Type B pancreatic cell (in vitro differentiated cells): ENCODE data around the gene HRH1. TPM values are rescaled to one million over a fixed set of nuclear protein-coding genes. Genes with fewer than 3 reads are reported as not detected.
"Not testable (repeated sequence)": the region's sequence is repeated elsewhere in the genome, so short reads cannot be mapped to it uniquely, and the experiment has no call there.

Experiments
- DNase-seq: peaks from one replicate; pipeline ENCODE4 v3.0.0; 2021; ENCODE audit warnings: mixed read lengths; ENCODE audit not compliant: unreplicated experiment; ENCODE audit errors: extremely low spot score
- H3K27ac Mint-ChIP-seq: 2 replicates; pipeline ENCODE4 v1.8.0; 2021; ENCODE audit warnings: mild to moderate bottlenecking, mixed read lengths
- H3K27me3 Mint-ChIP-seq: 2 replicates; pipeline ENCODE4 v1.8.0; 2021; ENCODE audit warnings: mixed read lengths
- H3K36me3 Mint-ChIP-seq: 2 replicates; pipeline ENCODE4 v1.8.0; 2021; ENCODE audit warnings: mixed read lengths
- H3K4me1 Mint-ChIP-seq: one replicate; pipeline ENCODE4 v1.8.0; 2021; ENCODE audit warnings: mixed read lengths; ENCODE audit not compliant: unreplicated experiment
- H3K4me3 Mint-ChIP-seq: 2 replicates; pipeline ENCODE4 v1.8.0; 2021; ENCODE audit warnings: mild to moderate bottlenecking, mixed read lengths
- H3K9me3 Mint-ChIP-seq: 2 replicates; pipeline ENCODE4 v1.8.0; 2021; ENCODE audit warnings: mixed read lengths
- total RNA-seq: library from RNA; stranded (reverse); gene quantifications from 2 replicates; pipeline ENCODE4 v1.2.1, GENCODE V29; 2021; ENCODE audit warnings: low replicate concordance
- TF ChIP-seq, protein P1 (sequence below): fragments of 200-600 bp; sonication (generic); conservative IDR thresholded peaks from 2 replicates; pipeline ENCODE4 v1.5.0; 2021; ENCODE audit warnings: antibody characterized with exemption, mild to moderate bottlenecking

The HRH1 gene
- total RNA-seq, 1 donor from 2014 or later = 4.7 TPM

DNA sequence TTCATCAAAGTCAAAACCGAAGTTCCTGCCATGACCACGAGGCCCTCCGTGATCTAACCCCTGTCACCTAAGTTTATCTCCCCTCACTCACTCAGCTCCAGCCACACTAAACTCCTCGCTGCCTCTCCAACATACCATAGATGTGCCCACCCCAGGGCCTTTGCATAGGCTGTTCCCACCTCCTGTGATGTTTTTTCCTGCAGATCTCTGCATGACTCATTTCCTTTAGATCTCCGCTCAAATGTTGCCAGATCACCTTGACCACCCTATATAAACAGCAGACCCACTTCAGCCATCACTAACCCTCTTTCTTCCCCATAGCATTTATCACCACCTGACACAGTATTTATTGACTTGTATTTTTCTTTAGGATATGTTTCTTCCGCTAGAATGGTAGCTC, 58.5 kb downstream of the HRH1 start:
- DNase-seq = no peak
- no peak overlapping the region for H3K27ac Mint-ChIP-seq
- no peaks in the 10 kb centered on the region for H3K36me3 Mint-ChIP-seq
- H3K9me3 Mint-ChIP-seq = no peaks in the 10 kb centered on the region
- peaks cover 3% of the 10 kb centered on the region for H3K4me1 Mint-ChIP-seq
- TF ChIP-seq, protein P1, sequence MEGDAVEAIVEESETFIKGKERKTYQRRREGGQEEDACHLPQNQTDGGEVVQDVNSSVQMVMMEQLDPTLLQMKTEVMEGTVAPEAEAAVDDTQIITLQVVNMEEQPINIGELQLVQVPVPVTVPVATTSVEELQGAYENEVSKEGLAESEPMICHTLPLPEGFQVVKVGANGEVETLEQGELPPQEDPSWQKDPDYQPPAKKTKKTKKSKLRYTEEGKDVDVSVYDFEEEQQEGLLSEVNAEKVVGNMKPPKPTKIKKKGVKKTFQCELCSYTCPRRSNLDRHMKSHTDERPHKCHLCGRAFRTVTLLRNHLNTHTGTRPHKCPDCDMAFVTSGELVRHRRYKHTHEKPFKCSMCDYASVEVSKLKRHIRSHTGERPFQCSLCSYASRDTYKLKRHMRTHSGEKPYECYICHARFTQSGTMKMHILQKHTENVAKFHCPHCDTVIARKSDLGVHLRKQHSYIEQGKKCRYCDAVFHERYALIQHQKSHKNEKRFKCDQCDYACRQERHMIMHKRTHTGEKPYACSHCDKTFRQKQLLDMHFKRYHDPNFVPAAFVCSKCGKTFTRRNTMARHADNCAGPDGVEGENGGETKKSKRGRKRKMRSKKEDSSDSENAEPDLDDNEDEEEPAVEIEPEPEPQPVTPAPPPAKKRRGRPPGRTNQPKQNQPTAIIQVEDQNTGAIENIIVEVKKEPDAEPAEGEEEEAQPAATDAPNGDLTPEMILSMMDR = no peak
- no peak overlapping the region for H3K4me3 Mint-ChIP-seq
- peaks cover 3% of the 10 kb centered on the region for H3K27me3 Mint-ChIP-seq

DNA sequence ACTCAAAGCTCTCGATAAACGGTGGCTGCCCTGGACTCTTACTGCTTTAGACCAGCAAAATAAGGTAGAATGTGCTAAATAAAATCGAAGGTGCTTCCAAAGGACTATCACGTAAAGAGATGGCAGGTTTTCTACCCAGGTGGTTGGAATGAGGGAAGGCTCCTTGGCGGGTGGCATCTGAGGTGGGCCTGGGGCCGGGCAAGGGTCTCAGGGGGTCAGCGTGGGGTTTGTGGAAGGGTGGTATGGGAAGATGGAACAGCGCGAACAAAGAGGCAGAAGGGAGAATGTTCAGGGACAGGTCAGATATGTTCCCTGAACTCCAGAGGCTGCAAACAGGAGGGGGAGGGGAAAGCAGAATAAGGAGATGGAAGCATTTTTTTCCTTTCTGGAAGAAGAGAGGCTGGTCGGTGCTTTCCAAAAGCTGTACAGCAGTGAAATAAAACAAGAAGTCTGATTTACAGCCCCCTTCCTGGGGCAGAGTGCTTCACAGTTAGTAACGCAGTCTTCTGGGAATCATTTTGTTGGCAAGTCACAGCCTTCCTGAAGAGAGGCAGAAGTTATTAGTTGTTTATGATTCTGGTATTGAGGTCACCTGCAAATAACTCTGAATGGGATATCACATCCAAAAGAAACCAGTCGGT, 59.6 kb downstream of the HRH1 start:
- TF ChIP-seq, protein P1 = no peak
- DNase-seq = no peak
- H3K4me1 Mint-ChIP-seq = peaks cover 3% of the 10 kb centered on the region
- peaks cover 3% of the 10 kb centered on the region for H3K27me3 Mint-ChIP-seq
- H3K9me3 Mint-ChIP-seq = no peaks in the 10 kb centered on the region
- no peaks in the 10 kb centered on the region for H3K36me3 Mint-ChIP-seq
- H3K27ac Mint-ChIP-seq = no peak overlapping the region
- no peak overlapping the region for H3K4me3 Mint-ChIP-seq

DNA sequence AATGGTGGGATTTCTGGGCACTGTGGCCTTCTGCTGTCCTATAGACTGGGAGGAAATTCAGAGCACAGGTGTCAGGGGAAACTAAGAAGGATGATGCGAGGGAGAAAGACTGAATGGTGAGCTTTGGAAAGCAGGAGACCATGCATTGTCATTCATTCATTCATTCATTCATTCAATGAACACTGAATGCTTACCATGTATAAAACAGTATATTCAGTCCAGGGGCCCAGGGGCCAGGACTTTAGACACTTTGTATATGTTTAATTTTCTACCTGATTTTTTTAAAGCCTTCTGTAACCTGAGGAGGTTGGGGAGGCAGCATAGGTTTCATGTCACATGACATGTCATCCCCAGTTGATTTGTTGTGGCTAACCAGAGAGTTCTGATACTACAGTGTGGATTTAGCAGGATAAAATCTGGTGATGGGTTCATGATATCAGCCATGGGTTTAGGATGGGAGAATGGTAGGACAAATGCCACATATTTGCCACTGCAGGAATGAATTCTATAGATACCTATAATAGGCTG, 60.2 kb downstream of the HRH1 start:
- TF ChIP-seq, protein P1 = no peak
- Mint-ChIP-seq H3K4me1 (peaks cover 3% of the 10 kb centered on the region), H3K9me3 (no peaks in the 10 kb centered on the region), H3K4me3 (no peak overlapping the region), H3K36me3 (no peaks in the 10 kb centered on the region), H3K27me3 (peaks cover 3% of the 10 kb centered on the region), H3K27ac (no peak overlapping the region)
- no peak for DNase-seq

DNA sequence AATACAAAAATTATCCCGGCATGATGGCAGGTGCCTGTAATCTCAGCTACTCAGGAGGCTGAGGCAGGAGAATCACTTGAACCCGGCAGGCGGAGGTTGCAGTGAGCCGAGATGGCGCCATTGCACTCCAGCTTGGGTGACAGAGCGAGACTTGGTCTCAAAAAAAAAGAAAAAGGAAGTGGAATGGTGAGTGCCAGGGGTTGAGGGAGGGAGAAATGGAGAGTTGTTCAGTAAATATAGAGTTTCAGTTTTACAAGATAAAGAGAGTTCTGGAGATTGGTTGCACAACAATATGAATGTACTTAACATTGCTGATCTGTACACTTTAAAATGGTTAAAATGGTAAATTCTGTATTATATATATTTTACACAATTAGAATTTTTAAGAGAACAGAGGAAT, 63.1 kb downstream of the HRH1 start:
- not testable (repeated sequence) for H3K27ac Mint-ChIP-seq, H3K27me3 Mint-ChIP-seq, H3K36me3 Mint-ChIP-seq, DNase-seq, H3K9me3 Mint-ChIP-seq, H3K4me3 Mint-ChIP-seq, H3K4me1 Mint-ChIP-seq

DNA sequence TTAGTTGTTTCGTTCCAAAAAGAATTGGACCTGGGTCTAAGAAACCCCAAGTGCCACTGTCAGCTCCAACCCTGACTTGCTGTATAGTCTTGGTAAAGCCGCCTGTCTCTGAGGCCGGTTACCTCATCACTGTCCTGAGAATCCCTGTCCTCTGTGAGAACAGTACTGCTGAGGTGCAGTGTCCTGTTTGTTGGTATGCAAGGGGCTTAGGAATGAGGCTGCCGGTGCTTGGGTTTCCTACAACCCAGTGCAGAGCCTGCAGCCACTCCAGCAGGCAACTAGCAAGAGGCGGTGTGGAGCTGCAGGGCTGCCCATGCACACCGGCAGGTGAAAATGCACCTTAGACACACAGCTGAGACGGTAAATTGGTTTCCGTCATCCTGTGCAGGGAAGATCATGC, 65.9 kb downstream of the HRH1 start:
- DNase-seq = no peak
- H3K4me3 Mint-ChIP-seq = no peak overlapping the region
- no peaks in the 10 kb centered on the region for H3K4me1 Mint-ChIP-seq
- H3K27ac Mint-ChIP-seq = no peak overlapping the region
- H3K9me3 Mint-ChIP-seq = no peaks in the 10 kb centered on the region
- TF ChIP-seq, protein P1 = no peak
- H3K27me3 Mint-ChIP-seq = no peaks in the 10 kb centered on the region
- H3K36me3 Mint-ChIP-seq = peaks cover 3% of the 10 kb centered on the region

DNA sequence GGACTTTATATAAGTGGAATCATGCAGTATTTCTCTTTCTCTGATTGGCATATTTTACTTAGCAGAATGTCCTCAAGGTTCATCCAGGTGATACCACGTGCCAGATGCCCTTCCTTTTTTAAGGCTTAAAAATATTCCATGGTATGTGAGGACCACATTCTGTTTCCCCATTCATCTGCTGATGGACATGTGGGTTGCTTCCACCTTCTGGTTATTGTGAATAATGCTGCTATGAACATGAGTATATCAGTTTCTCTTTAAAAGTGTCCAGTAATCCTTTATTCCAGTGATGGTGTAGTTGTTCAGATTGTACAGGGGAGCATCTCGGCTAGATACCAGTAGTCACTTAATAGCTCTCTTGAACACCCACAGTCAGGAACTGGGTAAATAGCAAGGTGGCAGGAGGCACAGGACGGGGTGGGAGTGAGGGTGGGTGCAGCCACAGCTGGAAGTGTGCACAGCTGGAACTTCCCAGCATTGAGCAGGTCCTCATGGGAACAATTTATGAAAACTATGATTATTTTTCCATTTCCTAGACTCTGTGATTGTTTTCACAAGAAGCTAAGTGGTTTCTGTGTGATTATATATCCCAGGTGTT, 67.6 kb downstream of the HRH1 start:
- no peaks in the 10 kb centered on the region for H3K4me1 Mint-ChIP-seq
- peaks cover 4% of the 10 kb centered on the region for H3K9me3 Mint-ChIP-seq
- no peaks in the 10 kb centered on the region for H3K27me3 Mint-ChIP-seq
- H3K27ac Mint-ChIP-seq = no peak overlapping the region
- no peak for DNase-seq
- no peak overlapping the region for H3K4me3 Mint-ChIP-seq
- TF ChIP-seq, protein P1 = no peak
- H3K36me3 Mint-ChIP-seq = peaks cover 7% of the 10 kb centered on the region
